Osteoblast (primary cell): ENCODE data around the gene GRIK4. TPM values are rescaled to one million over a fixed set of nuclear protein-coding genes. Genes with fewer than 3 reads are reported as not detected.
"Not testable (repeated sequence)": the region's sequence is repeated elsewhere in the genome, so short reads cannot be mapped to it uniquely, and the experiment has no call there.

Experiments used
- DNase-seq: peaks from one replicate; pipeline ENCODE4 v3.0.0; 2011; ENCODE audit warnings: low spot score, mixed read lengths; ENCODE audit not compliant: insufficient read length; ENCODE audit errors: missing footprints
- H2AFZ ChIP-seq: 2 replicates; pipeline ENCODE4 v1.6.0; 2011; ENCODE audit warnings: mild to moderate bottlenecking, low read length
- H3K27ac ChIP-seq: 2 replicates; pipeline ENCODE4 v1.5.1; 2011; ENCODE audit warnings: mild to moderate bottlenecking, low read depth, low read length, moderate library complexity
- H3K27me3 ChIP-seq: 2 replicates; pipeline ENCODE4 v1.6.0; 2012; ENCODE audit warnings: mild to moderate bottlenecking, control low read depth, inconsistent platforms, low read length, moderate library complexity; ENCODE audit not compliant: insufficient read depth
- H3K36me3 ChIP-seq: 2 replicates; pipeline ENCODE4 v1.5.1; 2011; ENCODE audit warnings: mild to moderate bottlenecking, low read length, control low read depth, moderate library complexity; ENCODE audit not compliant: insufficient read depth
- H3K4me1 ChIP-seq: 2 replicates; pipeline ENCODE4 v1.5.1; 2011; ENCODE audit warnings: mild to moderate bottlenecking, low read length, control low read depth, moderate library complexity; ENCODE audit not compliant: insufficient read depth
- H3K4me2 ChIP-seq: 2 replicates; pipeline ENCODE4 v1.6.0; 2011; ENCODE audit warnings: mild to moderate bottlenecking, low read length; ENCODE audit not compliant: insufficient read depth
- H3K4me3 ChIP-seq: fragments of 200-600 bp; sonication (generic); 3 replicates; pipeline ENCODE4 v1.5.1; 2012; ENCODE audit warnings: mild to moderate bottlenecking, low read length, inconsistent platforms; ENCODE audit not compliant: insufficient read depth
- H3K79me2 ChIP-seq: 2 replicates; pipeline ENCODE4 v1.6.0; 2012; ENCODE audit warnings: mild to moderate bottlenecking, low read length, control low read depth, inconsistent platforms; ENCODE audit not compliant: insufficient read depth
- H3K9me3 ChIP-seq: 2 replicates; pipeline ENCODE4 v1.5.1; 2011; ENCODE audit warnings: low read depth, low read length, control low read depth
- H4K20me1 ChIP-seq: 2 replicates; pipeline ENCODE4 v1.6.0; 2012; ENCODE audit warnings: mild to moderate bottlenecking, low read length, control low read depth; ENCODE audit not compliant: insufficient read depth
- total RNA-seq: library from RNA; depleted of rRNA; stranded (reverse); fragments of >200 nt; gene quantifications from 2 replicates; pipeline ENCODE4 v1.2.3, GENCODE V29; 2012
- TF ChIP-seq, protein P1 (sequence below): IDR thresholded peaks from 2 replicates; pipeline ENCODE4 v1.5.1; 2011; ENCODE audit warnings: mild to moderate bottlenecking, low read depth, low read length, moderate library complexity; ENCODE audit errors: extremely low read depth

GRIK4 gene
- total RNA-seq, 1 donor, result under 0.01 TPM

DNA sequence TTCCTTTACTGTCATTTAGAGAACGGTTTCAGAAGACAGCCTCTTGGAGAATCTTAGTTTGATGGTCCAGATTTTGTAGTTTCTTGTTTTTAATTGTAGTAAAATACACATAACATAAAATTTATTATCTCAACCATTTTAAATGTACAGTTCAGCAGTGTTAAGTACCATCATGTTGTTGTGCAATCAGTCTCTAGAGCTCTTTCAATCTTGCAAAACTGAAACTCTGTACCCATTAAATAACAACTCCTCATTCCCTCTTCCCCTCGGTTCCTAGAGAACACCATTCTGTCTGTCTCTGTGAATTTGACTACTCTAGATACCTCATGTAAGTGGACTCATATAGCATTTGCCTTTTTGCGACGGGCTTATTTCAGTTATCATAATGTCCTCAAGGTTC is 69.8 kb downstream of the GRIK4 start:
- Histone ChIP-seq H3K36me3 (no peaks in the 10 kb centered on the region), H3K9me3 (no peaks in the 10 kb centered on the region), H2AFZ (no peak overlapping the region), H3K4me1 (no peaks in the 10 kb centered on the region), H3K79me2 (no peaks in the 10 kb centered on the region), H3K4me3 (no peak overlapping the region), H3K27ac (no peak overlapping the region), H3K27me3 (peaks cover 5% of the 10 kb centered on the region), H4K20me1 (no peaks in the 10 kb centered on the region), H3K4me2 (no peak overlapping the region)
- DNase-seq, result no peak
- TF ChIP-seq, protein P1, sequence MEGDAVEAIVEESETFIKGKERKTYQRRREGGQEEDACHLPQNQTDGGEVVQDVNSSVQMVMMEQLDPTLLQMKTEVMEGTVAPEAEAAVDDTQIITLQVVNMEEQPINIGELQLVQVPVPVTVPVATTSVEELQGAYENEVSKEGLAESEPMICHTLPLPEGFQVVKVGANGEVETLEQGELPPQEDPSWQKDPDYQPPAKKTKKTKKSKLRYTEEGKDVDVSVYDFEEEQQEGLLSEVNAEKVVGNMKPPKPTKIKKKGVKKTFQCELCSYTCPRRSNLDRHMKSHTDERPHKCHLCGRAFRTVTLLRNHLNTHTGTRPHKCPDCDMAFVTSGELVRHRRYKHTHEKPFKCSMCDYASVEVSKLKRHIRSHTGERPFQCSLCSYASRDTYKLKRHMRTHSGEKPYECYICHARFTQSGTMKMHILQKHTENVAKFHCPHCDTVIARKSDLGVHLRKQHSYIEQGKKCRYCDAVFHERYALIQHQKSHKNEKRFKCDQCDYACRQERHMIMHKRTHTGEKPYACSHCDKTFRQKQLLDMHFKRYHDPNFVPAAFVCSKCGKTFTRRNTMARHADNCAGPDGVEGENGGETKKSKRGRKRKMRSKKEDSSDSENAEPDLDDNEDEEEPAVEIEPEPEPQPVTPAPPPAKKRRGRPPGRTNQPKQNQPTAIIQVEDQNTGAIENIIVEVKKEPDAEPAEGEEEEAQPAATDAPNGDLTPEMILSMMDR, result no peak

DNA sequence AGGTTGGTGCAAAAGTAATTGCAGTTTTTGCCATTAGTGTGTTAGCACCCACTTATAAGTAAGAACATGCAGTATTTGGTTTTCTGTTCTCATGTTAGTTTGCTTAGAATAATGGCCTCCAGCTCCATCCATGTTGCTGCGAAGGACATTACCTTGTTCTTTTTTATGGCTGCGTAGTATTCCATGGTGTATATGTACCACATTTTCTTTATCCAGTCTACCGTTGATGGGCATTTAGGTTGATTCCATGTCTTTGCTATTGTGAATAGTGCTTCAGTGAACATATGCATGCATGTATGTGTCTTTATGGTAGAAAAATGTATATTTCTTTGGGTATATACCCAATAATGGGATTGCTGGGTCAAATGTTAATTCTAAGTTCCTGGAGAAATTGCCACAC is 71.0 kb downstream of the GRIK4 start:
- not testable (repeated sequence) for H3K9me3 ChIP-seq, H3K79me2 ChIP-seq, H3K36me3 ChIP-seq, DNase-seq, H3K4me1 ChIP-seq, H3K4me3 ChIP-seq, H3K4me2 ChIP-seq, H2AFZ ChIP-seq, H3K27ac ChIP-seq, H3K27me3 ChIP-seq, H4K20me1 ChIP-seq

DNA sequence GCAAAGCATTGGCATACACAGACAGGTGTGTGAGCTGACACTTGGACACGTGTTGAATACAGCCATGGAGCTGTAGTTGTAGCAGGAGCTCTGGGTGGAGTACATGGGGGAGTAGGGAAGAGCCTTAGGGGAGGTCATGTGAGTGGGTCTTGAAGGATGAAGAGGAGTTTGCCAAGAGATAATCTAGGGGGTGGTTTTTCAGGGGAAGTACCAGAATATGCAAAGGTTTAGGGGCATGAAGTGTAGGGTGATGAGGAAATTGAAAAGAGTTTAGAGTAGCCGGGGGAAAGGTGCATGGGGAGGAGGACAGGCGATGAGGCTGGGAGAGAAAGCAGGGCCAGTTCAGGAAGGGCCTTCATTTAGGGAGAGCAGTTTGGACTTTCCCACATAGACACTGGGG is 74.5 kb downstream of the GRIK4 start:
- Histone ChIP-seq H3K36me3 (no peaks in the 10 kb centered on the region), H3K4me1 (no peaks in the 10 kb centered on the region), H3K27ac (no peak overlapping the region), H3K4me2 (no peak overlapping the region), H4K20me1 (no peaks in the 10 kb centered on the region), H3K9me3 (no peaks in the 10 kb centered on the region), H2AFZ (no peak overlapping the region), H3K27me3 (peaks cover 2% of the 10 kb centered on the region), H3K79me2 (no peaks in the 10 kb centered on the region), H3K4me3 (no peak overlapping the region)
- no peak for DNase-seq
- TF ChIP-seq, protein P1, result no peak

GRCh38 chr11:120586728-120587127 is 75.2 kb downstream of the GRIK4 start:
- H3K4me2 ChIP-seq, result no peak overlapping the region
- H3K4me3 ChIP-seq, result no peak overlapping the region
- no peaks in the 10 kb centered on the region for H4K20me1 ChIP-seq
- H3K4me1 ChIP-seq, result no peaks in the 10 kb centered on the region
- no peaks in the 10 kb centered on the region for H3K79me2 ChIP-seq
- no peak overlapping the region for H3K27ac ChIP-seq
- peaks cover 2% of the 10 kb centered on the region for H3K27me3 ChIP-seq
- no peak overlapping the region for H2AFZ ChIP-seq
- no peak for DNase-seq
- TF ChIP-seq, protein P1, result no peak
- H3K36me3 ChIP-seq, result no peaks in the 10 kb centered on the region
- H3K9me3 ChIP-seq, result no peaks in the 10 kb centered on the region
